ENCODE measurements around the gene NPR2.

Gene NPR2

DNA sequence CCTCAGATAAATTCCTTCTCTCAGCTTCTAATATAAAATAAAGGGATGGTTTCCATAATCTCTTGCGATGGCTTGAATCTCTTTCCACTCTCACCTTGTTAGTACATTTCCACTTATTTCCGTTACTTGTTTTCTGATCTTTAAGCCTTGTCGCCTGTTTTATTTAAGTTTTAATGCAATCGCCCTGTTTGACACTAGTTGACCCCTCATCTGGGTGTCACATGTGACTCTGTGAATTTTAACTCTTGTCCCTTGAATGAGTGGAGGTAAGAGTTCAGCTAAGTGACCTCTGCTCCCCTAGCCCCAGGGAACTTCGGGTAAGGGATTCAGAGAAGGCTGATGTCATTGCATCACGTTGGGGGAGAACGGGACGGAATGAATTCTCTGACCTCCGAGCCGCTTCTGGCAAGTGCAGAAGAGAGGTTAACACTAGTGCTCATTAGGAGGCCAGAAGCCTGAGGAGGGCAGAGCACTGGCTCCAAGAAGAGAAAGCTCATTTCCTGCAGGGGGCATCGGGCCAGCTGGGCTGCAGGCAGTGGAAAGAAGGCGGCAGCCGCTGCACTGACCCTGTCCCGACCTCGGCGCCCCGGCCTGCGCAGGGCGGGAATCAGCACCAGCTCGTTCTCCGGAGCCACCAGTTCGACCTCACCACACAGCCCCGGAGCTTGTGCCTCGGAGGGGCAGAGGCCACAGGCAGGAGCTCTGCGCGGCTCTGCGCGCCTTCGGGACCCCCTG lies 22.9 kb downstream of the NPR2 start:
- TF ChIP-seq, protein P1, sequence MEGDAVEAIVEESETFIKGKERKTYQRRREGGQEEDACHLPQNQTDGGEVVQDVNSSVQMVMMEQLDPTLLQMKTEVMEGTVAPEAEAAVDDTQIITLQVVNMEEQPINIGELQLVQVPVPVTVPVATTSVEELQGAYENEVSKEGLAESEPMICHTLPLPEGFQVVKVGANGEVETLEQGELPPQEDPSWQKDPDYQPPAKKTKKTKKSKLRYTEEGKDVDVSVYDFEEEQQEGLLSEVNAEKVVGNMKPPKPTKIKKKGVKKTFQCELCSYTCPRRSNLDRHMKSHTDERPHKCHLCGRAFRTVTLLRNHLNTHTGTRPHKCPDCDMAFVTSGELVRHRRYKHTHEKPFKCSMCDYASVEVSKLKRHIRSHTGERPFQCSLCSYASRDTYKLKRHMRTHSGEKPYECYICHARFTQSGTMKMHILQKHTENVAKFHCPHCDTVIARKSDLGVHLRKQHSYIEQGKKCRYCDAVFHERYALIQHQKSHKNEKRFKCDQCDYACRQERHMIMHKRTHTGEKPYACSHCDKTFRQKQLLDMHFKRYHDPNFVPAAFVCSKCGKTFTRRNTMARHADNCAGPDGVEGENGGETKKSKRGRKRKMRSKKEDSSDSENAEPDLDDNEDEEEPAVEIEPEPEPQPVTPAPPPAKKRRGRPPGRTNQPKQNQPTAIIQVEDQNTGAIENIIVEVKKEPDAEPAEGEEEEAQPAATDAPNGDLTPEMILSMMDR (IDR thresholded peaks at IDR 0.05; ENCODE audit: extremely low read depth, insufficient read depth, missing control alignments) = peak; percentile 30
- in situ Hi-C loops (cut with MboI; ENCODE audit: low pct_unique_long_range_greater_than_20kb, low sequenced_read_pairs, unreplicated experiment) = no loop called here
- peak; percentile 49 for DNase-seq (ENCODE audit: low spot score)

DNA sequence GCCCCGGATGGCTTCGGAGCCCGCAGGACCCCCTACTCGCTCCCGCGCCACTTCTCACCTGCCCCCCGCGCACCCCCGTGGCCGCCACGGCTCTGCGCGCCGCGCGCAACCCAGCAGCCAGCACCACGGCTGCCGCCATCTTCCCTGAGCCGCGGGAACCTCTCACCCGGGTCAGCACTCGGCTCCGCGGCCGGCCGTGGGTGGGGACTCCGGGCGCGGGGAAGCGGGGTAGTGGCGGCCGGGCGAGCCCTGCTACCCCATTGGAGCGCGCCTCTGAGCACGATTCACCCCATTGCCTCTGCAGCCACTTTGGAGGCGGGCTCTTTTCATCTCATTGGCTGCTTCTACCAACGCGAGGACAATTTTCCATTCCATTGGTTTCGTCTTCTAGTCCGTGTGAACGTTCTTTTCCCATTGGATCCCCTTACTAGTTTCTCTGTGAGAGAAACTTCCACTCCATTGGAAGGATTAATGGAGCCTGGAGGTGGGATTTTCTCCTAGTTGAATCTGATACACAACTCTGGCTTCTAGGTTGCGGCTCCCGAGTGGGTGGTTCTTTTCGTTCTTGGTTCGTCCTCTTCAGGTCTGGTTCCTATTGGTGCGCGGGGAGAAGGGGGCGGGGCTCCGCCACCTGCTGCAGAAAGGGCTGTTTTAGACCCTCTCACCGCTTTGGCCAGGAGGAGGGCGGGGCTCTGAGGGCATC lies 23.6 kb downstream of the NPR2 start, which contains the start of gene HINT2:
HINT2 (minus strand) TSS at position 202 of the 703 bp plus-strand sequence; CDS start at position 139, 63 bp downstream.
- peak; percentile 96 for DNase-seq (ENCODE audit: low spot score)
- in situ Hi-C loops (cut with MboI; ENCODE audit: low pct_unique_long_range_greater_than_20kb, low sequenced_read_pairs, unreplicated experiment) = no loop called here
- TF ChIP-seq, protein P1 (IDR thresholded peaks at IDR 0.05; ENCODE audit: extremely low read depth, insufficient read depth, missing control alignments) = no peak

DNA sequence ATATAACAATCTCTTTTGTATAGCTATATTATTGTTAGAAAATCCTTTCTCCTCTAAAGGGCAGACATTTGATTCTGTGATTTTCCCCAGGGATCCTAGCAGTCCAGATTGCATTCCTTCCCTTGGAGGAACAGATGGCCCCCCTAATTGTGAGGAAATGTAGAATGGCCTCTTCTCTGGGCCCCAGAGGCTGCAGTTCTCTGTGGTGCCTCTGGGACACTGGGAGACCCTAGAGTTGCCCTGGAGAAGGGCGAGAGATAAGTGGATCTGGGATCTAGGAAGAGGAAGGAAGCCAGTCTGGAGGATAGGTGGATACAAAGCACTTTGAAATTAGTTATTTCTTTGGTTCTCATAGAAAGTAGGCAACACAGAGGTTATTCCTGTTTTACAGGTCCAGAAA lies 25.3 kb downstream of the NPR2 start:
- no peak for DNase-seq (ENCODE audit: low spot score)
- TF ChIP-seq, protein P1 (IDR thresholded peaks at IDR 0.05; ENCODE audit: extremely low read depth, insufficient read depth, missing control alignments) = no peak
- in situ Hi-C loops (cut with MboI; ENCODE audit: low pct_unique_long_range_greater_than_20kb, low sequenced_read_pairs, unreplicated experiment) = no loop called here

DNA sequence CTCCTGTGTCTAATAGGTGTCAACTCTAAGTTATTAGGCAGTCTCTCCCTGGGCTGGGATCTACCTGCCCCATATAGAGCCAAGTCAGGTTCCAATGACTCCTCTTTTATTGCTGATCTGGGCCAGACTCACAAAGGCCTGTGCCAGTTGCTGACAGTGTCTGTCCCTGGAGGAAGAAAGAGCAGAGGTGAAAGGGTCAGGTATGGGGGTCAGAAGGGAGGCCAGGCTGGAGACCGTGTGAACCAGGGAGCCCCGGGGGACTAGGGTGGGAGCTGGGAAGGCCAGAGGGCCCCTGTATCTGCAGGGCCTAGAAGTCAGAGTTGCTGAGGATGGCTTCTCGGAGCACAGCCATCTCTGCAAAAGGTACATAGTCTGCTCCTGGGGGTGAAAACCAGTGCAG lies 26.9 kb downstream of the NPR2 start:
- in situ Hi-C loops (cut with MboI; ENCODE audit: low pct_unique_long_range_greater_than_20kb, low sequenced_read_pairs, unreplicated experiment) = no loop called here
- TF ChIP-seq, protein P1 (IDR thresholded peaks at IDR 0.05; ENCODE audit: extremely low read depth, insufficient read depth, missing control alignments) = no peak
- no peak for DNase-seq (ENCODE audit: low spot score)

DNA sequence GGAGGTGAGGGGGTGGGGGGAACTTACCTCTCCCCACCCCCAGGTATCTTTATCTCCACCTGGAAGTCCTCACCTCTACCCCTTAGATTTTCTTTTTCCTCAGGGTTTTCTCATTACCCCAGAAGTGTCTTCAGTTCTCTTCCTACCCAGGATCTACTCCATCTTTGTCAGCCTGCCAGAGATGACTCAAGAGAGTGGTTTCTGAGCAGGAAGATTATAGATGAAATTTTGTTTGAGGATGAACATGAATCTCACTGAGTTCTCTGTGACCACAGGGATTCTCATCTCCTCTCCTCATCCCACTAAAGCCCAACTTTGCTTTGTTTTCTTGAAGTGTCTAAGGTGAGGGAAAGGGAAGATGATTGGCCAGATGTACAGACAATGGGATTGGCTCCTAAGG lies 28.7 kb downstream of the NPR2 start:
- TF ChIP-seq, protein P1 (IDR thresholded peaks at IDR 0.05; ENCODE audit: extremely low read depth, insufficient read depth, missing control alignments) = no peak
- no peak for DNase-seq (ENCODE audit: low spot score)
- in situ Hi-C loops (cut with MboI; ENCODE audit: low pct_unique_long_range_greater_than_20kb, low sequenced_read_pairs, unreplicated experiment) = loop anchor here (10.0 kb wide), 1 partner anchor 65 kb away; no protein-coding TSS in a partner anchor

DNA sequence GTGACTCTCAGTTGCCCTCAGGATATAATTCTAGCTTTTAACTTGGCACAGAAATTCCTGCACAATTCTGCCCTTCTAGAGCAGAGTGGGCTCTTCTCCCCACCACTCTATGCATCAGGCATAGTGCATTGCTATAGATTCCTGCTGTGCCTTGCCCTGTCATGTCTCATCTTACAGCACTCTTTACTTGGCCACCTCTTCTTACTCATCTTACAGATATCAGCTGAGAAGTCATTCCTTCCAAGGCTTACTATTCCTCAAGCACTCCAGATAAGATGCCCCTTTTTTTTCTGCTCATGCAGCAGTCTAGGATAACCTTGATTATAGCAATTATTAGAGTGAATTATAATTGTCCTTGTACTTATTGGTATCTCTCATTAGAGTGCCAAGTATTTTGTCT lies 31.5 kb downstream of the NPR2 start:
- TF ChIP-seq, protein P1 (IDR thresholded peaks at IDR 0.05; ENCODE audit: extremely low read depth, insufficient read depth, missing control alignments) = no peak
- in situ Hi-C loops (cut with MboI; ENCODE audit: low pct_unique_long_range_greater_than_20kb, low sequenced_read_pairs, unreplicated experiment) = loop anchor here (10.0 kb wide), 1 partner anchor 62 kb away; no protein-coding TSS in a partner anchor
- no peak for DNase-seq (ENCODE audit: low spot score)
